ENCODE data around the gene PRKACG.

Gene PRKACG

DNA sequence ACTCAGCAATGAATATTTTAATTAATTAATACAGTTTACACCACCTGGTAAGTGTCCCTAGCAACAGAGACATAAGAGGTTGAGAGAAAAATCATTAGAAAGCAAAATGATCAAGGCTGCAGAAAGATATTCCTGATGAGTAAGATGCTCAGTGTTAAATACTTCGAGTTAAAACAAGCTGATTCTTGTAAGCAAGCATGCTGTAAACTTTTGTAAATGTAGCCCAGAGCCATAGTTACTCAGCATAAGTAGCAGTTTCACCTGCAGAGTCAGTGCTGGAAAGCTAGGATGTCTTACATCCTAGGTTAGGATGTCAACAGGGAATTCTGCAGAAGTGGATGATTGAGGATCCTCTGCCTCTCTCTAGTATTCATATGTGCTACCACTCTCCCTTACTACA, 4.2 kb downstream of the PRKACG start:
- Histone ChIP-seq H3K4me1 (ENCODE audit: control insufficient read depth in 1 of 2, insufficient read depth in 2 of 2, low read length in 2 of 2) (no peaks in the 10 kb centered on the region), H3K9me3 (ENCODE audit: control insufficient read depth in 1 of 2, low read length in 2 of 2) (no peaks in the 10 kb centered on the region), H3K4me3 (ENCODE audit: low read depth in 1 of 2, low read length in 2 of 2) (no peak overlapping the region), H3K27ac (ENCODE audit: low read depth, low read length) (no peak overlapping the region), H3K9ac (ENCODE audit: low read depth in 1 of 2, low read length in 2 of 2) (no peak overlapping the region), H3K27me3 (ENCODE audit: control insufficient read depth in 1 of 2, insufficient read depth in 2 of 2, low read length in 2 of 2) (no peaks in the 10 kb centered on the region), H3K36me3 (ENCODE audit: control insufficient read depth in 1 of 2, insufficient read depth in 2 of 2, low read length in 2 of 2) (peaks cover 9 to 23% of the 10 kb centered on the region in 2 donors)

DNA sequence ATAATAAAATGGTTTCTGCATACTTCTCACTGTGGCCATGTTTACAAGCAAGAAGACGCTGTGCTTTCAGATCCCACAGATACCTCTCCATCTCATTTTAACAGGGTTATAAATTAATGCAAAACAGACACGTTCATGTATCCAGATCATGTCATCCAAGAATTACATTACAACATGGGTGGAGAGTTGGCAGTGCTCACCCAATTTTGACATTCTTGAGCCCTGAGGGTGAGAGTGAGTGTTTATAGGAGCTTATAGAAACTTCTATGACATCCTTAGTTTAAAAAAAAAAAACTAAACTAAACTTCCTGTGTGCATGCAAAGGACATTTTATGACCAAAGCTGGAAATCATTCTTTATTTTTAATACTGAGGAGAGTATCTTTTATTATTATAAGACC, 9.1 kb downstream of the PRKACG start:
- no peaks in the 10 kb centered on the region for H3K9me3 ChIP-seq (ENCODE audit: control insufficient read depth in 1 of 2, low read length in 2 of 2)
- H3K36me3 ChIP-seq (ENCODE audit: control insufficient read depth in 1 of 2, insufficient read depth in 2 of 2, low read length in 2 of 2) = peaks cover 9 to 45% of the 10 kb centered on the region in 2 donors
- no peaks in the 10 kb centered on the region for H3K27me3 ChIP-seq (ENCODE audit: control insufficient read depth in 1 of 2, insufficient read depth in 2 of 2, low read length in 2 of 2)
- H3K27ac ChIP-seq (ENCODE audit: low read depth, low read length) = no peak overlapping the region
- no peaks in the 10 kb centered on the region for H3K4me1 ChIP-seq (ENCODE audit: control insufficient read depth in 1 of 2, insufficient read depth in 2 of 2, low read length in 2 of 2)
- no peak overlapping the region for H3K4me3 ChIP-seq (ENCODE audit: low read depth in 1 of 2, low read length in 2 of 2)
- no peak overlapping the region for H3K9ac ChIP-seq (ENCODE audit: low read depth in 1 of 2, low read length in 2 of 2)

GRCh38 chr9:69003051-69003450, 10.9 kb downstream of the PRKACG start:
- Histone ChIP-seq H3K9ac (ENCODE audit: low read depth in 1 of 2, low read length in 2 of 2) (no peak overlapping the region), H3K4me3 (ENCODE audit: low read depth in 1 of 2, low read length in 2 of 2) (no peak overlapping the region), H3K9me3 (ENCODE audit: control insufficient read depth in 1 of 2, low read length in 2 of 2) (no peaks in the 10 kb centered on the region), H3K27ac (ENCODE audit: low read depth, low read length) (no peak overlapping the region), H3K27me3 (ENCODE audit: control insufficient read depth in 1 of 2, insufficient read depth in 2 of 2, low read length in 2 of 2) (no peaks in the 10 kb centered on the region), H3K4me1 (ENCODE audit: control insufficient read depth in 1 of 2, insufficient read depth in 2 of 2, low read length in 2 of 2) (peaks cover 4 to 7% of the 10 kb centered on the region in 2 donors), H3K36me3 (ENCODE audit: control insufficient read depth in 1 of 2, insufficient read depth in 2 of 2, low read length in 2 of 2) (peaks cover 5 to 39% of the 10 kb centered on the region in 2 donors)

- H3K9ac ChIP-seq (ENCODE audit: low read depth in 1 of 2, low read length in 2 of 2) = no peak overlapping the region
- peaks cover 5 to 37% of the 10 kb centered on the region in 2 donors for H3K36me3 ChIP-seq (ENCODE audit: control insufficient read depth in 1 of 2, insufficient read depth in 2 of 2, low read length in 2 of 2)
These were observed 12.0 kb downstream of the PRKACG start for GRCh38 chr9:69001921-69002320.

GRCh38 chr9:68999393-69000105, 14.4 kb downstream of the PRKACG start:
- H3K9ac ChIP-seq (ENCODE audit: low read depth in 1 of 2, low read length in 2 of 2) = no peak overlapping the region
- no peaks in the 10 kb centered on the region for H3K9me3 ChIP-seq (ENCODE audit: control insufficient read depth in 1 of 2, low read length in 2 of 2)
- no peak overlapping the region for H3K4me3 ChIP-seq (ENCODE audit: low read depth in 1 of 2, low read length in 2 of 2)
- peaks cover 4 to 7% of the 10 kb centered on the region in 2 donors for H3K4me1 ChIP-seq (ENCODE audit: control insufficient read depth in 1 of 2, insufficient read depth in 2 of 2, low read length in 2 of 2)
- no peaks in the 10 kb centered on the region for H3K27me3 ChIP-seq (ENCODE audit: control insufficient read depth in 1 of 2, insufficient read depth in 2 of 2, low read length in 2 of 2)
- H3K36me3 ChIP-seq (ENCODE audit: control insufficient read depth in 1 of 2, insufficient read depth in 2 of 2, low read length in 2 of 2) = peaks cover 7 to 27% of the 10 kb centered on the region in 2 donors
- no peak overlapping the region for H3K27ac ChIP-seq (ENCODE audit: low read depth, low read length)

More at GRCh38 chr9:69001921-69002320, 12.0 kb downstream of the PRKACG start:
- no peak overlapping the region for H3K27ac ChIP-seq (ENCODE audit: low read depth, low read length)
- peaks cover 4 to 7% of the 10 kb centered on the region in 2 donors for H3K4me1 ChIP-seq (ENCODE audit: control insufficient read depth in 1 of 2, insufficient read depth in 2 of 2, low read length in 2 of 2)
- no peaks in the 10 kb centered on the region for H3K27me3 ChIP-seq (ENCODE audit: control insufficient read depth in 1 of 2, insufficient read depth in 2 of 2, low read length in 2 of 2)
- H3K4me3 ChIP-seq (ENCODE audit: low read depth in 1 of 2, low read length in 2 of 2) = no peak overlapping the region
- H3K9me3 ChIP-seq (ENCODE audit: control insufficient read depth in 1 of 2, low read length in 2 of 2) = no peaks in the 10 kb centered on the region

DNA sequence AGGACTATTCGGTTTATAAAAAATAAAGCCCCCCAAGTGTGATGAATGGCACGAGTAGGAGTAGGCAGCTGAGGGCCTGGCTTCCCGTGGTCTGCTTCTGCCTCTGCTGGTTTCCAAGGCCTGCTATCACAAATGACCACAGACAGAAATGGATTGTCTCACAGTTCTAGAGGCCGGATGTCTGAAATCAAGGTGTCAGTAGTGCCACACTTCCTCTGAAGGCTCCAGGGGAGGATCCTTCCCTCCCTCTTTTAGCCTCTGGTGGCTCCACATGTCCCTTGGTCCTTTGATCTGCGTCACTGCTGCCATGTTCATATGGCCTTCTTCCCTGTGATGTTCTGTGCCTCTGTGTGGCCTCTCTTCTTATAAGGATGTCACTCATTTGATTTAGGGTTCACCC, 15.1 kb downstream of the PRKACG start:
- peaks cover 4 to 7% of the 10 kb centered on the region in 2 donors for H3K4me1 ChIP-seq (ENCODE audit: control insufficient read depth in 1 of 2, insufficient read depth in 2 of 2, low read length in 2 of 2)
- H3K27me3 ChIP-seq (ENCODE audit: control insufficient read depth in 1 of 2, insufficient read depth in 2 of 2, low read length in 2 of 2) = no peaks in the 10 kb centered on the region
- H3K27ac ChIP-seq (ENCODE audit: low read depth, low read length) = no peak overlapping the region
- no peak overlapping the region for H3K9ac ChIP-seq (ENCODE audit: low read depth in 1 of 2, low read length in 2 of 2)
- H3K4me3 ChIP-seq (ENCODE audit: low read depth in 1 of 2, low read length in 2 of 2) = no peak overlapping the region
- peaks cover 7 to 23% of the 10 kb centered on the region in 2 donors for H3K36me3 ChIP-seq (ENCODE audit: control insufficient read depth in 1 of 2, insufficient read depth in 2 of 2, low read length in 2 of 2)
- H3K9me3 ChIP-seq (ENCODE audit: control insufficient read depth in 1 of 2, low read length in 2 of 2) = no peaks in the 10 kb centered on the region

DNA sequence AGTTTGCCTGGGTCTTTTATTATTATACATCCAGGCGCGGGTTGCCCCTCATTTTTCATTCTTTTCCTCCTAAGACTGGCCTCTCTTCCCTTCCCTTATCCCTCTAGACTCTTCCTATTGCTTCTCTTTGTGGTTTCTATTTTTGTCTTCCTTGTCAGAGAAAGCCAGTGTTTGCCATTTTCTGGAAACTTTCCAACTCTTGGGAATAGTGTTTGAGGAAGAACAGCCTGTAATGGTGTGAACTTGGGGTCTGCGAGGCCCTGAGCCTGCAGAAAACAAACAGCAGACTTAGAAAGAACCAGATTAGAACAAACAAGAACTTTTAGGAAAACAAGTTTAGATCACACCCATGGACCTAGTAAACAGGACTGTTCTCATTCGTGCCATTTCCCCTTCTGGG, 15.5 kb downstream of the PRKACG start:
- H3K27me3 ChIP-seq (ENCODE audit: control insufficient read depth in 1 of 2, insufficient read depth in 2 of 2, low read length in 2 of 2) = no peaks in the 10 kb centered on the region
- no peaks in the 10 kb centered on the region for H3K9me3 ChIP-seq (ENCODE audit: control insufficient read depth in 1 of 2, low read length in 2 of 2)
- H3K9ac ChIP-seq (ENCODE audit: low read depth in 1 of 2, low read length in 2 of 2) = no peak overlapping the region
- H3K4me3 ChIP-seq (ENCODE audit: low read depth in 1 of 2, low read length in 2 of 2) = no peak overlapping the region
- no peak overlapping the region for H3K27ac ChIP-seq (ENCODE audit: low read depth, low read length)
- peaks cover 7 to 19% of the 10 kb centered on the region in 2 donors for H3K36me3 ChIP-seq (ENCODE audit: control insufficient read depth in 1 of 2, insufficient read depth in 2 of 2, low read length in 2 of 2)
- H3K4me1 ChIP-seq (ENCODE audit: control insufficient read depth in 1 of 2, insufficient read depth in 2 of 2, low read length in 2 of 2) = peaks cover 4 to 7% of the 10 kb centered on the region in 2 donors

DNA sequence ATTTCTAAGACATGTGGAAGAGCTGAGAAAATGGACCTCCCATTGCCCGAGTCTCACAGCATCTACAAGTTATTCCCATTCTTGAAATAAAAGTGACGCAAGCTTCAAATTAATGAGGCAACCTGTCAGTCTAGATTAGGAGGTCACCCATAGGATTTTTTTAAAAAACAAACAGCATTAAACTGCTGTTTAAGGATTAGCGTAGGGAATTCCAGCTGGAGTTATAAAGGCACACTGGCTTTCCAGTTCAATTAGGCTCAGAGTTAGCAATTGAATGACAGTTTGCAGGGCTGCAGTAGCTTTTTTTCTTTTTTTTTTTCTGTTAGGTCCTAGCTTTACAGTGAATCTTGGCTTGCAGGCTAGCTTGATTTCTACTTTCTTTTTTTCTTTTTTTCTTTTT, 16.2 kb downstream of the PRKACG start:
- peaks cover 4 to 7% of the 10 kb centered on the region in 2 donors for H3K4me1 ChIP-seq (ENCODE audit: control insufficient read depth in 1 of 2, insufficient read depth in 2 of 2, low read length in 2 of 2)
- H3K27ac ChIP-seq (ENCODE audit: low read depth, low read length) = no peak overlapping the region

DNA sequence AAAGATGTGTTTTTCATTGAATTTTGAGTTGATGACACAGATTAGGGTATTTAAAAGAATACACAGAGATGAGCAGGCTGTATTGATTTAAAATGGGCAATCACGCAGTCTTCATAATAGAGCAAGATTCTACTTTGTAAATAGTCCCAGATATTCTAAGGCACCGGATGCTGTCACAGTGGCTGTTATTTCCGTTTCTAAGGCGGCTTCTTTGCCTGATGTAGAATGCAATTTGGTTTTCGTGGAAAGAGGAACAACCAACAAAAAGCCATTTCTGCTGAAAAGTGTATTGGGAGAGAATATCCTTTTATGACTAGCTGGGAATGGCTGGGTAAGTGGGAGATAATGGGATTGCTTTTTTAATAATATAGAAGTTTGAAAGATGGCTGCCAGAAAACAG, 17.5 kb downstream of the PRKACG start:
- no peaks in the 10 kb centered on the region for H3K9me3 ChIP-seq (ENCODE audit: control insufficient read depth in 1 of 2, low read length in 2 of 2)
- H3K4me1 ChIP-seq (ENCODE audit: control insufficient read depth in 1 of 2, insufficient read depth in 2 of 2, low read length in 2 of 2) = peaks cover 4 to 7% of the 10 kb centered on the region in 2 donors
- H3K9ac ChIP-seq (ENCODE audit: low read depth in 1 of 2, low read length in 2 of 2) = no peak overlapping the region
- no peak overlapping the region for H3K27ac ChIP-seq (ENCODE audit: low read depth, low read length)
- no peaks in the 10 kb centered on the region for H3K27me3 ChIP-seq (ENCODE audit: control insufficient read depth in 1 of 2, insufficient read depth in 2 of 2, low read length in 2 of 2)
- peaks cover 9 to 22% of the 10 kb centered on the region in 2 donors for H3K36me3 ChIP-seq (ENCODE audit: control insufficient read depth in 1 of 2, insufficient read depth in 2 of 2, low read length in 2 of 2)
- H3K4me3 ChIP-seq (ENCODE audit: low read depth in 1 of 2, low read length in 2 of 2) = no peak overlapping the region

More for the DNA sequence above, 16.2 kb downstream of the PRKACG start:
- Histone ChIP-seq H3K27me3 (ENCODE audit: control insufficient read depth in 1 of 2, insufficient read depth in 2 of 2, low read length in 2 of 2) (no peaks in the 10 kb centered on the region), H3K4me3 (ENCODE audit: low read depth in 1 of 2, low read length in 2 of 2) (no peak overlapping the region), H3K36me3 (ENCODE audit: control insufficient read depth in 1 of 2, insufficient read depth in 2 of 2, low read length in 2 of 2) (peaks cover 7 to 23% of the 10 kb centered on the region in 2 donors), H3K9ac (ENCODE audit: low read depth in 1 of 2, low read length in 2 of 2) (no peak overlapping the region), H3K9me3 (ENCODE audit: control insufficient read depth in 1 of 2, low read length in 2 of 2) (no peaks in the 10 kb centered on the region)

- no peaks in the 10 kb centered on the region for H3K9me3 ChIP-seq (ENCODE audit: control insufficient read depth in 1 of 2, low read length in 2 of 2)
- H3K9ac ChIP-seq (ENCODE audit: low read depth in 1 of 2, low read length in 2 of 2) = no peak overlapping the region
- peaks cover 11 to 23% of the 10 kb centered on the region in 2 donors for H3K36me3 ChIP-seq (ENCODE audit: control insufficient read depth in 1 of 2, insufficient read depth in 2 of 2, low read length in 2 of 2)
- no peak overlapping the region for H3K27ac ChIP-seq (ENCODE audit: low read depth, low read length)
- no peak overlapping the region for H3K4me3 ChIP-seq (ENCODE audit: low read depth in 1 of 2, low read length in 2 of 2)
- peaks cover 4 to 7% of the 10 kb centered on the region in 2 donors for H3K4me1 ChIP-seq (ENCODE audit: control insufficient read depth in 1 of 2, insufficient read depth in 2 of 2, low read length in 2 of 2)
- no peaks in the 10 kb centered on the region for H3K27me3 ChIP-seq (ENCODE audit: control insufficient read depth in 1 of 2, insufficient read depth in 2 of 2, low read length in 2 of 2)
These were observed 18.1 kb downstream of the PRKACG start for GRCh38 chr9:68995776-68996175.
